ENCODE results near the gene TSNAX. TPM values are rescaled to one million over a fixed set of nuclear protein-coding genes. Genes with fewer than 3 reads are reported as not detected.

The TSNAX gene
- total and polyA plus RNA-seq, 2 of the 8 experiments (the other 6 are each of a cell fraction or from before 2014, with no cell fraction given), result 7.7 to 34.0 TPM

DNA sequence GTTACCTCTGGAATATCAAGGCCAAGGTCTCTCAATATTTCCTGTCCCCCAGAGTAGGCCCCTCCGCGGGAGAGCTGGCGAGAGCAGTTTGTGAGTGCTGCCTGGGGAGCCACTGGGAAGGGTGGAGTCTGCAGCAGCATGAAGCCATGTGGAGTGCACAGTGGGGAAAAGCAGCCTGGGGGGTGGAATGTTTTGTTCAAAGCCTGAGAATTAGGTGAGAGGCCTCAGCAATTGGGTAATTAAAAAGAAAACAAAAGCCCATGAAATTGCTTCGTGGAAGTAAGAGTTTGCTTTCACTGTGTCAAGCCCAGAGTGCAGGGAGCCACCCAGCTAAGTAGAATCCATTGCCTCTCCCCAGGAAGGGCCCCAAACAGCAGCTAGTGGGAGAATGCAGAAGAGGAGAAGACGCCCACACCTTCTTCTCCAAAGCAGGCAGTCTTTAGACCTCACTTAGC lies 67.9 kb downstream of the TSNAX start:
- Histone ChIP-seq H4K8ac (ENCODE audit: extremely low read depth, insufficient read depth, low read length) (no peak overlapping the region), H2BK5ac (ENCODE audit: low read depth, low read length) (no peak overlapping the region), H4K5ac (ENCODE audit: insufficient read length, low read depth, low read length) (no peak overlapping the region), H2AK5ac (ENCODE audit: low read depth, low read length) (no peak overlapping the region), H3K56ac (replicated peaks; ENCODE audit: insufficient read length, low read depth, low read length) (no peak overlapping the region), H3K4me2 (ENCODE audit: insufficient read depth in 1 of 2, low read depth in 2 of 2, low read length in 2 of 2) (no peak overlapping the region), H3K18ac (ENCODE audit: extremely low read depth, low read length) (no peak overlapping the region), H2BK120ac (replicated peaks; ENCODE audit: low read depth, low read length) (no peak overlapping the region), H3K4ac (replicated peaks; ENCODE audit: insufficient read length, low read depth, low read length) (no peak overlapping the region), H4K20me1 (replicated peaks in 1 of 2; ENCODE audit: control insufficient read depth in 1 of 2, insufficient read depth in 2 of 2, low read length in 2 of 2) (no peaks in the 10 kb centered on the region), H3K27ac (ENCODE audit: low read depth, low read length) (no peak overlapping the region), H3K9ac (replicated peaks in 1 of 4; ENCODE audit: extremely low read depth in 1 of 4, low read depth in 3 of 4, low read length in 3 of 4) (no peak overlapping the region), H2BK12ac (ENCODE audit: low read depth, low read length) (no peak overlapping the region), H3K23ac (ENCODE audit: insufficient read length) (no peak overlapping the region), H2AFZ (ENCODE audit: low read length) (no peak overlapping the region), H3K4me3 (ENCODE audit: extremely low read depth in 1 of 4, insufficient read depth in 2 of 4, low read depth in 3 of 4, low read length in 4 of 4) (no peak overlapping the region), H2BK15ac (ENCODE audit: low read length) (no peak overlapping the region), H3K23me2 (ENCODE audit: low read depth, low read length) (no peaks in the 10 kb centered on the region), H4K91ac (replicated peaks; ENCODE audit: insufficient read length, low read length) (no peak overlapping the region), H3K36me3 (ENCODE audit: control insufficient read depth in 2 of 4, insufficient read depth in 4 of 4, low read length in 3 of 4) (no peaks in the 10 kb centered on the region), H3K14ac (ENCODE audit: insufficient read length) (no peak overlapping the region), H3K79me2 (ENCODE audit: control insufficient read depth in 1 of 2, insufficient read depth in 2 of 2, low read length in 2 of 2) (no peaks in the 10 kb centered on the region), H3K27me3 (replicated peaks in 1 of 4; ENCODE audit: control insufficient read depth in 3 of 4, extremely low read depth in 1 of 4, insufficient read depth in 3 of 4, low read length in 3 of 4) (peaks cover 0 to 1% (median 0%) of the 10 kb centered on the region in 4 experiments; a peak in 1 of 7 replicates), H3K4me1 (replicated peaks in 1 of 4; ENCODE audit: control insufficient read depth in 3 of 4, insufficient read depth in 4 of 4, low read length in 3 of 4) (peaks cover 0 to 3% (median 0%) of the 10 kb centered on the region in 4 experiments; a peak in 3 of 7 replicates), H3K9me3 (ENCODE audit: insufficient read depth in 2 of 2, low read depth in 1 of 2, low read length in 1 of 2) (no peaks in the 10 kb centered on the region), H2BK20ac (ENCODE audit: low read length) (no peak overlapping the region), H3K79me1 (ENCODE audit: low read depth, low read length) (no peaks in the 10 kb centered on the region)
- DNase-seq (ENCODE audit: low read depth in 1 of 2, low spot score in 2 of 2), result no peak
- FAIRE-seq, result no peak
- ChIA-PET POLR2A (ENCODE audit: partially characterized antibody) (no interaction called here), CTCF (ENCODE audit: partially characterized antibody) (interaction anchor here (1.0 to 2.2 kb wide), 5 partner anchors 9 to 240 kb away, joined by 3 to 9 read pairs (median 3); no protein-coding TSS in a partner anchor)
- 48% methylated on average over 5 of the region's 5 CpGs; no CpG with 5 or more reads in 1 of the 2 experiments for WGBS, 2 experiments (ENCODE audit: extremely low coverage in 1 of 2, insufficient coverage in 1 of 2, insufficient read length in 1 of 2, insufficient replicate concordance in 2 of 2, low coverage in 1 of 2, low lambda C conversion rate in 2 of 2, missing lambda C conversion rate in 1 of 2)
- TF ChIP-seq ASH2L (IDR thresholded peaks at IDR 0.05; ENCODE audit: low read length) (no peak), JUND (IDR thresholded peaks at IDR 0.05; ENCODE audit: low read length) (no peak), GABPA (IDR thresholded peaks at IDR 0.05; ENCODE audit: borderline replicate concordance, insufficient read depth, low read length) (no peak), MAFK (IDR thresholded peaks at IDR 0.05; ENCODE audit: low read depth, low read length) (no peak), SIX5 (IDR thresholded peaks at IDR 0.05; ENCODE audit: low read depth, low read length) (no peak), RXRA (IDR thresholded peaks at IDR 0.05; ENCODE audit: insufficient read depth, low read depth, low read length) (no peak), KDM5A (IDR thresholded peaks at IDR 0.05; ENCODE audit: low read length) (no peak), PHF8 (conservative IDR thresholded peaks at IDR 0.05; ENCODE audit: low read depth, low read length) (no peak), POU5F1 (IDR thresholded peaks at IDR 0.05; ENCODE audit: low read depth, low read length) (no peak), SAP30 (IDR thresholded peaks at IDR 0.05; ENCODE audit: insufficient read depth, insufficient replicate concordance, low read length) (no peak), HDAC6 (IDR thresholded peaks at IDR 0.05; ENCODE audit: low read depth, low read length) (no peak), SRF (IDR thresholded peaks at IDR 0.05; ENCODE audit: low read depth, low read length) (no peak)
- TF ChIP-seq, protein P1, sequence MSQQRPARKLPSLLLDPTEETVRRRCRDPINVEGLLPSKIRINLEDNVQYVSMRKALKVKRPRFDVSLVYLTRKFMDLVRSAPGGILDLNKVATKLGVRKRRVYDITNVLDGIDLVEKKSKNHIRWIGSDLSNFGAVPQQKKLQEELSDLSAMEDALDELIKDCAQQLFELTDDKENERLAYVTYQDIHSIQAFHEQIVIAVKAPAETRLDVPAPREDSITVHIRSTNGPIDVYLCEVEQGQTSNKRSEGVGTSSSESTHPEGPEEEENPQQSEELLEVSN (IDR thresholded peaks at IDR 0.05), result no peak
